Keratinocyte (primary cell): ENCODE results near the gene MEFV. TPM values are rescaled to one million over a fixed set of nuclear protein-coding genes. Genes with fewer than 3 reads are reported as not detected.

Experiments used
- DNase-seq: peaks from one replicate; pipeline ENCODE4 v3.0.0-alpha.2; 2011; ENCODE audit warnings: low read depth, missing footprints, low spot score
- FAIRE-seq: peaks from 2 replicates; lab custom pipeline; 2011; peaks lifted over from hg19 to GRCh38; lab: Jason Lieb, UNC
- H2AFZ ChIP-seq: 2 replicates; pipeline ENCODE4 v1.6.0; 2012; ENCODE audit warnings: low read length, control low read depth, inconsistent platforms; ENCODE audit not compliant: control insufficient read depth
- H3K27ac ChIP-seq: 2 replicates; pipeline ENCODE4 v1.5.1; 2011; ENCODE audit warnings: low read length; ENCODE audit not compliant: control insufficient read depth, insufficient read depth
- H3K27me3 ChIP-seq: 3 replicates; pipeline ENCODE4 v1.6.0; 2011; ENCODE audit warnings: low read length; ENCODE audit not compliant: control insufficient read depth, insufficient read depth; ENCODE audit errors: extremely low read depth
- H3K36me3 ChIP-seq, 2 experiments: 2 replicates in 1 of 2; 3 replicates in 1 of 2; pipeline ENCODE4 v1.5.1; 2011; ENCODE audit warnings: low read length in 2 of 2, mild to moderate bottlenecking in 1 of 2; ENCODE audit not compliant: control insufficient read depth in 2 of 2, insufficient read depth in 2 of 2; ENCODE audit errors: extremely low read depth in 1 of 2
- H3K4me1 ChIP-seq: 3 replicates; pipeline ENCODE4 v1.5.1; 2011; ENCODE audit warnings: low read length; ENCODE audit not compliant: control insufficient read depth, insufficient read depth; ENCODE audit errors: extremely low read depth
- H3K4me2 ChIP-seq: 3 replicates; pipeline ENCODE4 v1.6.0; 2011; ENCODE audit warnings: low read depth, low read length; ENCODE audit not compliant: control insufficient read depth, insufficient read depth; ENCODE audit errors: extremely low read depth
- H3K4me3 ChIP-seq, 3 experiments: fragments of 200-600 bp in 1 of 3; sonication (generic) in 1 of 3; 2 replicates in 2 of 3; 3 replicates in 1 of 3; pipeline ENCODE4 v1.5.1; 2011 to 2016; ENCODE audit warnings: low read length in 3 of 3, mild to moderate bottlenecking in 3 of 3, control low read depth in 2 of 3, inconsistent platforms in 1 of 3, low read depth in 1 of 3, mixed read lengths in 1 of 3, mixed run types in 1 of 3, moderate library complexity in 1 of 3; ENCODE audit not compliant: control insufficient read depth in 2 of 3, insufficient read depth in 2 of 3; ENCODE audit errors: extremely low read depth in 1 of 3
- H3K79me2 ChIP-seq: 2 replicates; pipeline ENCODE4 v1.6.0; 2012; ENCODE audit warnings: low read length; ENCODE audit not compliant: control insufficient read depth, insufficient read depth
- H3K9ac ChIP-seq: 3 replicates; pipeline ENCODE4 v1.6.0; 2011; ENCODE audit warnings: low read length; ENCODE audit not compliant: control insufficient read depth, insufficient read depth; ENCODE audit errors: extremely low read depth
- H3K9me1 ChIP-seq: 3 replicates; pipeline ENCODE4 v1.6.0; 2011; ENCODE audit warnings: low read length; ENCODE audit not compliant: control insufficient read depth, insufficient read depth; ENCODE audit errors: extremely low read depth
- H3K9me3 ChIP-seq: 2 replicates; pipeline ENCODE4 v1.5.1; 2012; ENCODE audit warnings: low read depth, low read length; ENCODE audit not compliant: control insufficient read depth
- H4K20me1 ChIP-seq: 3 replicates; pipeline ENCODE4 v1.6.0; 2011; ENCODE audit warnings: low read length; ENCODE audit not compliant: control insufficient read depth, insufficient read depth; ENCODE audit errors: extremely low read depth
- CTCF ChIP-seq, 3 experiments: IDR thresholded peaks in 1 of 3; conservative IDR thresholded peaks in 1 of 3; optimal IDR thresholded peaks in 1 of 3; 2 replicates in 2 of 3; 3 replicates in 1 of 3; pipeline versions ENCODE3 to v1.5.1; 2011; ENCODE audit warnings: low read length in 3 of 3, mild to moderate bottlenecking in 3 of 3, moderate library complexity in 2 of 3, control low read depth in 1 of 3, inconsistent platforms in 1 of 3; ENCODE audit not compliant: insufficient read depth in 2 of 3; ENCODE audit errors: extremely low read depth in 1 of 3
- EZH2 ChIP-seq: IDR thresholded peaks from one replicate; pipeline ENCODE4 v1.6.1; 2012; ENCODE audit warnings: inconsistent platforms, mild to moderate bottlenecking, low read length, moderate library complexity
- dilution Hi-C: fragments of 300-500 bp; cut with MboI; formaldehyde crosslinking; loops from one replicate; pipeline ENCODE4 v1.7.0; 2020; ENCODE audit warnings: low sequenced_read_pairs; ENCODE audit not compliant: extremely low pct_ligation_motif_present
- polyA plus RNA-seq, 5 experiments: library from polyadenylated mRNA; depleted of rRNA in 3 of 5; stranded (reverse) in 3 of 5; stranded (forward) in 1 of 5; unstranded in 1 of 5; fragments of >200 nt; gene quantifications; 1 replicate in 1 of 5; 2 replicates in 3 of 5; 3 replicates in 1 of 5; pipeline versions ENCODE4 v1.2.1 to v1.2.3, GENCODE V29; 2011 to 2012; ENCODE audit warnings: missing spikeins in 2 of 5, low read depth in 1 of 5, low replicate concordance in 1 of 5

Gene MEFV
- polyA plus RNA-seq, 1 donor (not counting 4 experiments of a cell fraction or from before 2014, with no cell fraction given): not detected

GRCh38 chr16:3235856-3236669 is 20.4 kb downstream of the MEFV start:
- FAIRE-seq (no peak), DNase-seq (no peak)
- no peak for TF ChIP-seq EZH2
- TF ChIP-seq CTCF (optimal IDR thresholded peaks at IDR 0.05 in 1 of 3, IDR thresholded peaks at IDR 0.05 in 1 of 3, conservative IDR thresholded peaks at IDR 0.05 in 1 of 3; ENCODE audit: extremely low read depth in 1 of 3, insufficient read depth in 2 of 3, low read length in 3 of 3): no peak
- peaks cover 4% of the 10 kb centered on the region for H3K4me1 ChIP-seq
- no peaks in the 10 kb centered on the region for H3K9me1 ChIP-seq
- dilution Hi-C loops: no loop called here
- no peak overlapping the region for H3K4me2 ChIP-seq
- peaks cover 15% of the 10 kb centered on the region for H3K79me2 ChIP-seq
- H3K9ac ChIP-seq: no peak overlapping the region
- H3K9me3 ChIP-seq: no peaks in the 10 kb centered on the region
- no peak overlapping the region for H3K4me3 ChIP-seq
- no peaks in the 10 kb centered on the region for H4K20me1 ChIP-seq
- H3K27me3 ChIP-seq: no peaks in the 10 kb centered on the region
- H2AFZ ChIP-seq: no peak overlapping the region
- H3K27ac ChIP-seq: no peak overlapping the region
- peaks cover 4 to 6% of the 10 kb centered on the region in 2 experiments for H3K36me3 ChIP-seq

- dilution Hi-C loops: no loop called here
- H3K9me1 ChIP-seq: no peaks in the 10 kb centered on the region
- DNase-seq: peak; percentile 55
- H2AFZ ChIP-seq: peak within 1 kb of the TSS; percentile 100
- peak within 1 kb of the TSS; percentile 99 for H3K4me2 ChIP-seq
- peaks cover 5 to 8% of the 10 kb centered on the region in 2 experiments for H3K36me3 ChIP-seq
- H3K27me3 ChIP-seq: no peaks in the 10 kb centered on the region
- peaks cover 15% of the 10 kb centered on the region for H3K79me2 ChIP-seq
- TF ChIP-seq CTCF (optimal IDR thresholded peaks at IDR 0.05 in 1 of 3, IDR thresholded peaks at IDR 0.05 in 1 of 3, conservative IDR thresholded peaks at IDR 0.05 in 1 of 3; ENCODE audit: extremely low read depth in 1 of 3, insufficient read depth in 2 of 3, low read length in 3 of 3) (no peak), EZH2 (no peak)
- peak; percentile 55 for FAIRE-seq
- peaks cover 4% of the 10 kb centered on the region for H3K4me1 ChIP-seq
- H3K27ac ChIP-seq: peak within 1 kb of the TSS; percentile 84
- peak within 1 kb of the TSS; percentile 87 for H3K9ac ChIP-seq
- peak within 1 kb of the TSS; percentile 70 to 95 (median 92) for H3K4me3 ChIP-seq
- no peaks in the 10 kb centered on the region for H4K20me1 ChIP-seq
- H3K9me3 ChIP-seq: no peaks in the 10 kb centered on the region
Observed at GRCh38 chr16:3234857-3235561, 21.4 kb downstream of the MEFV start, which contains the start of gene ZNF200. ZNF200 (minus strand) TSS chr16:3235158; CDS start chr16:3233755, 1,403 bp downstream.
